HepG2 (cell line): ENCODE results near the gene ST3GAL2. TPM values are rescaled to one million over a fixed set of nuclear protein-coding genes. Genes with fewer than 3 reads are reported as not detected.

Experiments used
- CSRNP1 ChIP-seq: sonication (generic); formaldehyde crosslinking; IDR thresholded peaks from 2 replicates; pipeline ENCODE4 v1.8.1; 2023; ENCODE audit warnings: mild to moderate bottlenecking, missing genetic modification reagents
- ERF ChIP-seq: IDR thresholded peaks from 2 replicates; pipeline ENCODE4 v1.6.1; 2018; ENCODE audit warnings: missing biosample characterization, missing genetic modification reagents
- GPBP1L1 ChIP-seq: sonication (generic); formaldehyde crosslinking; IDR thresholded peaks from 2 replicates; pipeline ENCODE4 v1.5.0; 2020; ENCODE audit warnings: mild to moderate bottlenecking, missing genetic modification reagents
- MLLT10 ChIP-seq: sonication (generic); formaldehyde crosslinking; IDR thresholded peaks from 2 replicates; pipeline ENCODE4 v1.4.0; 2020; ENCODE audit warnings: missing genetic modification reagents
- POLR2AphosphoS2 ChIP-seq: IDR thresholded peaks from 2 replicates; pipeline ENCODE4 v1.6.1; 2011; ENCODE audit warnings: low read depth, low read length, improper control_type of control experiment
- RBM39 ChIP-seq: fragments of 200-400 bp; formaldehyde crosslinking; IDR thresholded peaks from one replicate; pipeline ENCODE4 v1.6.1; 2018; ENCODE audit warnings: antibody characterized with exemption, mild to moderate bottlenecking, low read depth, low read length; ENCODE audit not compliant: poor library complexity, severe bottlenecking
- RCOR2 ChIP-seq: IDR thresholded peaks from 2 replicates; pipeline ENCODE4 v1.6.1; 2016; ENCODE audit warnings: missing biosample characterization, missing genetic modification reagents
- RXRB ChIP-seq: IDR thresholded peaks from 2 replicates; pipeline ENCODE4 v1.6.1; 2016; ENCODE audit warnings: borderline replicate concordance, missing genetic modification reagents, missing compliant biosample characterization
- SALL1 ChIP-seq: sonication (generic); formaldehyde crosslinking; IDR thresholded peaks from 2 replicates; pipeline ENCODE4 v1.8.0; 2022; ENCODE audit warnings: mild to moderate bottlenecking, missing genetic modification reagents
- SNAI1 ChIP-seq: sonication (generic); formaldehyde crosslinking; IDR thresholded peaks from 2 replicates; pipeline ENCODE4 v1.5.0; 2020; ENCODE audit warnings: mild to moderate bottlenecking, missing genetic modification reagents, borderline replicate concordance
- TBL1XR1 ChIP-seq: fragments of 150-350 bp; IDR thresholded peaks from 2 replicates; pipeline ENCODE4 v1.6.1; 2014; ENCODE audit warnings: borderline replicate concordance, low read length; ENCODE audit not compliant: partially characterized antibody
- TGIF2 ChIP-seq: IDR thresholded peaks from 2 replicates; pipeline ENCODE4 v1.6.1; 2016; ENCODE audit warnings: control low read depth, missing compliant biosample characterization
- XBP1 ChIP-seq: sonication (generic); formaldehyde crosslinking; IDR thresholded peaks from 2 replicates; pipeline ENCODE4 v1.5.0; 2020; ENCODE audit warnings: missing genetic modification reagents
- ZNF10 ChIP-seq: sonication (generic); formaldehyde crosslinking; IDR thresholded peaks from 2 replicates; pipeline ENCODE4 v1.4.0; 2020; ENCODE audit warnings: mild to moderate bottlenecking, low read depth, missing genetic modification reagents, borderline replicate concordance
- ZNF138 ChIP-seq: sonication (generic); formaldehyde crosslinking; IDR thresholded peaks from 2 replicates; pipeline ENCODE4 v1.5.0; 2020; ENCODE audit warnings: mild to moderate bottlenecking, low read depth, missing genetic modification reagents
- ZNF232 ChIP-seq: sonication (generic); formaldehyde crosslinking; IDR thresholded peaks from 2 replicates; pipeline ENCODE4 v1.4.0; 2020; ENCODE audit warnings: missing genetic modification reagents, borderline replicate concordance
- ZNF432 ChIP-seq: sonication (generic); formaldehyde crosslinking; IDR thresholded peaks from 2 replicates; pipeline ENCODE4 v1.5.0; 2020; ENCODE audit warnings: missing genetic modification reagents, mild to moderate bottlenecking, borderline replicate concordance
- ZNF687 ChIP-seq: sonication (generic); formaldehyde crosslinking; IDR thresholded peaks from 2 replicates; pipeline ENCODE4 v1.5.1; 2020; ENCODE audit warnings: mild to moderate bottlenecking, missing genetic modification reagents, moderate library complexity
- ZNF781 ChIP-seq: sonication (generic); formaldehyde crosslinking; IDR thresholded peaks from 2 replicates; pipeline ENCODE4 v1.5.1; 2020; ENCODE audit warnings: borderline replicate concordance, mild to moderate bottlenecking, missing genetic modification reagents; ENCODE audit errors: not compliant biosample characterization
- ZNF792 ChIP-seq: IDR thresholded peaks from 2 replicates; pipeline ENCODE4 v1.6.1; 2016
- polyA plus RNA-seq, 8 experiments: library from polyadenylated mRNA; depleted of rRNA in 3 of 8; stranded (reverse) in 7 of 8; unstranded in 1 of 8; fragments of >200 nt; fragmentation: Illumina TruSeq in 4 of 8; extraction: Trizol in 4 of 8; gene quantifications; 2 replicates each; pipeline versions ENCODE4 v1.2.1 to v1.2.3, GENCODE V29; 2011 to 2016; ENCODE audit warnings: low read depth in 4 of 8, missing spikeins in 1 of 8, mixed read lengths in 1 of 8; ENCODE audit not compliant: insufficient read depth in 1 of 8
- total RNA-seq, 5 experiments: library from RNA; depleted of rRNA; stranded (reverse); fragments of >200 nt; fragmentation: Illumina TruSeq; extraction: Trizol; gene quantifications; 2 replicates each; pipeline ENCODE4 v1.2.3, GENCODE V29; 2016; ENCODE audit warnings: low read depth in 1 of 5
- TF ChIP-seq, protein P1 (sequence below): IDR thresholded peaks from 2 replicates; pipeline ENCODE4 v1.6.1; 2016; ENCODE audit warnings: missing compliant biosample characterization, missing genetic modification reagents, borderline replicate concordance

ST3GAL2 gene
- total and polyA plus RNA-seq, 2 of the 13 experiments (the other 11 are each of a cell fraction or from before 2014, with no cell fraction given) = 16.3 to 24.9 TPM

DNA sequence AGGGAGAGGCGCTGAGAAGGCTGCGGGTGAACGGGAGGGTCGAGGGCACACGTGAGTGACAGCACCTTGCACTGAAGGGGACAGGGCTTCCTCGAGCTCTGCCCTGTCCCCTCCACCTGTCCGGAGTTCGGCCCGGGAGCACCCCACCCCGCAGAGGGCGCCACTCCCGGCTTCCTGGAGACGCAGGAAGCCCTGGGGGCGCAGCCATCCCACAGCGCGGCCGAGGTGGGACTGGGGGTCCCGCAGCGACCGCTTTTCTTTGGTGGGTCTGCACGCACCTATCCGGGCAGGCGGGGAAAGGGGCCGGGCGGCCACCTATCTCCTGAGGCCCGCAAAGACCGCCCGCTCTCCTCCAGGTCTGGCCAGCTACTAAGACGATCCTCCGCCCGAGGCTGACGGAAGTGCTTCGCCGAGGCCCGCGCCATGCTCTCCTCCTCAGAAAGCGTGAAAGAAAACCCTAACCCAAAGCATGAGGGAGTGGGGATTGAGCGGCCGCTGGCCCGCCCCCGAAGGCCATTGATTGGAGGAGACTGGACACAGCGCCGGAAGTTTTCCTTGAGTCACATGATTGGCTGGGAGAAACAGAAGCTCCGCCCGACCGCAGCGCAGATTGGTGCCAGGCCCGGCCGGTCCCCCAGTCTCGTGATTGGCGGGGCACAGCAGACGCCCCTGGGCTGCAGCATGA lies 57.8 kb downstream of the ST3GAL2 start (continued):
- TF ChIP-seq ZNF781 (peak; percentile 76), MLLT10 (no peak), SNAI1 (CRISPR knock-in tag) (peak; percentile 84), RBM39 (peak; percentile 88), RXRB (CRISPR knock-in tag) (peak; percentile 78), GPBP1L1 (CRISPR knock-in tag) (no peak), ERF (CRISPR knock-in tag) (peak; percentile 98), XBP1 (CRISPR knock-in tag) (peak; percentile 82), SALL1 (CRISPR knock-in tag) (peak; percentile 90), ZNF138 (CRISPR knock-in tag) (peak; percentile 95; the same call in 1 of the 2 replicates), ZNF232 (CRISPR knock-in tag) (peak; percentile 89; the same call in 1 of the 2 replicates), ZNF687 (CRISPR knock-in tag) (peak; percentile 97), POLR2AphosphoS2 (no peak; the same call in 1 of the 2 replicates), ZNF432 (CRISPR knock-in tag) (no peak), CSRNP1 (CRISPR knock-in tag) (peak; percentile 97; the same call in 1 of the 2 replicates), ZNF10 (no peak), ZNF792 (CRISPR knock-in tag) (peak; percentile 86), TGIF2 (CRISPR knock-in tag) (peak; percentile 77), RCOR2 (CRISPR knock-in tag) (peak; percentile 38; the same call in 1 of the 2 replicates), TBL1XR1 (no peak)
- TF ChIP-seq, protein P1, sequence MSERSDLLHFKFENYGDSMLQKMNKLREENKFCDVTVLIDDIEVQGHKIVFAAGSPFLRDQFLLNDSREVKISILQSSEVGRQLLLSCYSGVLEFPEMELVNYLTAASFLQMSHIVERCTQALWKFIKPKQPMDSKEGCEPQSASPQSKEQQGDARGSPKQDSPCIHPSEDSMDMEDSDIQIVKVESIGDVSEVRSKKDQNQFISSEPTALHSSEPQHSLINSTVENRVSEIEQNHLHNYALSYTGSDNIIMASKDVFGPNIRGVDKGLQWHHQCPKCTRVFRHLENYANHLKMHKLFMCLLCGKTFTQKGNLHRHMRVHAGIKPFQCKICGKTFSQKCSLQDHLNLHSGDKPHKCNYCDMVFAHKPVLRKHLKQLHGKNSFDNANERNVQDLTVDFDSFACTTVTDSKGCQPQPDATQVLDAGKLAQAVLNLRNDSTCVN (CRISPR knock-in tag) = peak; percentile 80; the same call in 1 of the 2 replicates
